T-cell (primary cell): Measurements from ENCODE around the gene SMG5. TPM values are rescaled to one million over a fixed set of nuclear protein-coding genes. Genes with fewer than 3 reads are reported as not detected.

Experiments
- total RNA-seq, 35 experiments: library from RNA in 6 of 35; stranded (reverse) in 6 of 35; fragments of 120-200 nt in 1 of 35; gene quantifications; one replicate each; pipeline versions ENCODE4 v1.2.1 to v1.2.4 and lab custom pipeline; 2013 to 2026

SMG5 gene
- total RNA-seq, 5 donors from 2014 or later (not counting 1 experiment from before 2014, with no cell fraction given): 60.5 to 84.2 (median 81.3) TPM

Other genes with a start within 250 kb of the SMG5 start
- 10 to 100 TPM; 21.9 to 39.6 (median 37.9) TPM for gene UBQLN4, start 229.0 kb downstream of the SMG5 start, total RNA-seq
- gene LAMTOR2, start 228.0 kb downstream of the SMG5 start, total RNA-seq: 10 to 100 TPM; 21.5 to 37.8 (median 35.2) TPM
- 1 to 10 TPM in 3 of 5 donors, under 1 TPM in 2; 0.26 to 2.3 (median 1.9) TPM for gene RAB25, start 221.7 kb downstream of the SMG5 start, total RNA-seq
- under 1 TPM; 0.03 to 0.58 (median 0.20) TPM for gene MEX3A, start 200.4 kb downstream of the SMG5 start, total RNA-seq
- gene LMNA, start 168.1 kb downstream of the SMG5 start, total RNA-seq: 100 to 1,000 TPM in 2 of 5 donors, 10 to 100 TPM in 3; 40.3 to 970 (median 57.3) TPM
- gene SEMA4A, start 129.2 kb downstream of the SMG5 start, total RNA-seq: 10 to 100 TPM in 1 of 5 donors, 1 to 10 TPM in 4; 1.5 to 12.0 (median 2.2) TPM
- 10 to 100 TPM; 16.8 to 24.5 (median 21.4) TPM for gene SLC25A44, start 88.7 kb downstream of the SMG5 start, total RNA-seq
- gene PMF1, start 69.8 kb downstream of the SMG5 start, total RNA-seq: 10 to 100 TPM; 54.7 to 58.7 (median 57.6) TPM
- gene BGLAP, start 40.6 kb downstream of the SMG5 start, total RNA-seq: 1 to 10 TPM; 1.8 to 7.1 (median 5.2) TPM
- gene PAQR6, start 34.8 kb downstream of the SMG5 start, total RNA-seq: 1 to 10 TPM; 2.5 to 3.1 (median 2.9) TPM
- gene TMEM79, start 1.5 kb upstream of the SMG5 start, total RNA-seq: 10 to 100 TPM in 3 of 5 donors, 1 to 10 TPM in 2; 4.9 to 17.6 (median 17.3) TPM
- gene GLMP, start 12.9 kb upstream of the SMG5 start, total RNA-seq: 10 to 100 TPM; 18.7 to 25.4 (median 24.1) TPM
- gene VHLL, start 16.5 kb upstream of the SMG5 start, total RNA-seq: under 1 TPM in 2 of 5 donors, not detected in 3; 0.39 to 0.88 TPM
- 100 to 1,000 TPM in 4 of 5 donors, 10 to 100 TPM in 1; 87.2 to 138 (median 124) TPM for gene CCT3, start 55.5 kb upstream of the SMG5 start, total RNA-seq
- under 1 TPM in 1 of 5 donors, not detected in 4; 0.93 TPM for gene TSACC, start 55.7 kb upstream of the SMG5 start, total RNA-seq
- under 1 TPM in 1 of 5 donors, not detected in 4; 0.35 TPM for gene RHBG, start 86.4 kb upstream of the SMG5 start, total RNA-seq
- 100 to 1,000 TPM in 2 of 5 donors, 10 to 100 TPM in 3; 60.7 to 133 (median 79.3) TPM for gene MEF2D, start 217.9 kb upstream of the SMG5 start, total RNA-seq